Loucy (cell line): ENCODE measurements around the gene DPYSL3.

ENCODE experiments used
- EZH2phosphoT487 ChIP-seq: fragments of 200-600 bp; IDR thresholded peaks from 2 replicates; pipeline ENCODE4 v1.6.1; 2018; ENCODE audit warnings: antibody characterized with exemption, mild to moderate bottlenecking, moderate library complexity, borderline replicate concordance
- TF ChIP-seq, protein P1 (sequence below): fragments of 200-600 bp; sonication (generic); conservative IDR thresholded peaks from 2 replicates; pipeline ENCODE4 v1.5.1; 2014; ENCODE audit warnings: mild to moderate bottlenecking, antibody characterized with exemption, low read length

DNA sequence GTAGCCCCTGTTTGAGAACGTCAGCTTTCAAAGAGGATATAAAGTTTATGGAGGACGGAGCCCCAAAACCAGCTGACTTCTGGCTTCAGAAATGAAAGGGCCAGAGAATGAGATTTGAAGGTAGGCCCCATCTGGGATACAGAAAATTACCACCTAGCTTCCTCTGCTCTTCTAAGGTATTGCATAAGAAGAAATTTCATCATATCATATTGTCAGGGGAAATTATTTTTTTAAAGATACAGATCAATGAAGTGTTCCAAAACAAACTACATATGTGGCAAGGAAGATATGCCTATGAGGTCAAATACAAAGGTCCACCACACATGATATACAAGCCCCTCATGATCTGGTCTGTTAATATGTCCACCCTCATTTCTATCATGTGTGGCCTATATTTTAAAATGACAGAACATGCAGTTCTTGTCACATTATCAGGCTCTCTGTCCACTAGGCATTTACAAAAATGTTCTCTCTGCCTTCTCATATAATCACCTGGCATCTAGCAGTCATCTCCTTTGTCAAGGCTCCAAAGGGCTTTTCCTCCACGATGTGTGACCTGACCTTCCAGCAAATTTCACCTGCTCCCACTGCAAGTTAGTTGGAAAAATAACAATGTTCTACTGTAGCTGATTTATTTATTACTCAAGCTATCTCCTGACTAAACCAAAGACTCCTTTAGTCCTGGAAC is 83.1 kb downstream of the DPYSL3 start:
- TF ChIP-seq, protein P1, sequence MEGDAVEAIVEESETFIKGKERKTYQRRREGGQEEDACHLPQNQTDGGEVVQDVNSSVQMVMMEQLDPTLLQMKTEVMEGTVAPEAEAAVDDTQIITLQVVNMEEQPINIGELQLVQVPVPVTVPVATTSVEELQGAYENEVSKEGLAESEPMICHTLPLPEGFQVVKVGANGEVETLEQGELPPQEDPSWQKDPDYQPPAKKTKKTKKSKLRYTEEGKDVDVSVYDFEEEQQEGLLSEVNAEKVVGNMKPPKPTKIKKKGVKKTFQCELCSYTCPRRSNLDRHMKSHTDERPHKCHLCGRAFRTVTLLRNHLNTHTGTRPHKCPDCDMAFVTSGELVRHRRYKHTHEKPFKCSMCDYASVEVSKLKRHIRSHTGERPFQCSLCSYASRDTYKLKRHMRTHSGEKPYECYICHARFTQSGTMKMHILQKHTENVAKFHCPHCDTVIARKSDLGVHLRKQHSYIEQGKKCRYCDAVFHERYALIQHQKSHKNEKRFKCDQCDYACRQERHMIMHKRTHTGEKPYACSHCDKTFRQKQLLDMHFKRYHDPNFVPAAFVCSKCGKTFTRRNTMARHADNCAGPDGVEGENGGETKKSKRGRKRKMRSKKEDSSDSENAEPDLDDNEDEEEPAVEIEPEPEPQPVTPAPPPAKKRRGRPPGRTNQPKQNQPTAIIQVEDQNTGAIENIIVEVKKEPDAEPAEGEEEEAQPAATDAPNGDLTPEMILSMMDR, result no peak
- no peak for TF ChIP-seq EZH2phosphoT487
